Endodermal cell (in vitro differentiated cells): ENCODE measurements around the gene SPOCK1. TPM values are rescaled to one million over a fixed set of nuclear protein-coding genes. Genes with fewer than 3 reads are reported as not detected.
A peak's percentile ranks its signal among the peaks of the same experiment; 100 is the strongest.

Experiments used
- DNase-seq: peaks from one replicate; pipeline ENCODE4 v3.0.0-alpha.2; 2017
- H3K27ac ChIP-seq: 2 replicates; pipeline ENCODE4 v1.5.1; 2013; ENCODE audit warnings: mild to moderate bottlenecking, low read depth, low read length, moderate library complexity
- H3K27me3 ChIP-seq: 2 replicates; pipeline ENCODE4 v1.6.1; 2013; ENCODE audit warnings: mild to moderate bottlenecking, low read length, moderate library complexity; ENCODE audit not compliant: insufficient read depth, control insufficient read depth, poor library complexity, severe bottlenecking
- H3K36me3 ChIP-seq: 2 replicates; pipeline ENCODE4 v1.7.0; 2013; ENCODE audit warnings: mild to moderate bottlenecking, low read length, moderate library complexity; ENCODE audit not compliant: control insufficient read depth, insufficient read depth
- H3K4me1 ChIP-seq: one replicate; pipeline ENCODE4 v1.7.0; 2013; ENCODE audit warnings: low read length; ENCODE audit not compliant: control insufficient read depth, insufficient read depth
- H3K4me3 ChIP-seq: 2 replicates; pipeline ENCODE4 v1.5.1; 2013; ENCODE audit warnings: mild to moderate bottlenecking, low read length, moderate library complexity
- H3K9ac ChIP-seq: 2 replicates; pipeline ENCODE4 v1.6.1; 2013; ENCODE audit warnings: mild to moderate bottlenecking, low read length, moderate library complexity; ENCODE audit not compliant: poor library complexity, severe bottlenecking; ENCODE audit errors: extremely low read depth
- H3K9me3 ChIP-seq: 2 replicates; pipeline ENCODE4 v1.6.1; 2013; ENCODE audit warnings: mild to moderate bottlenecking, low read length, moderate library complexity; ENCODE audit not compliant: control insufficient read depth
- H3K27ac Mint-ChIP-seq: 2 replicates; pipeline ENCODE4 v1.8.0; 2020; ENCODE audit warnings: mixed read lengths
- H3K27me3 Mint-ChIP-seq: 2 replicates; pipeline ENCODE4 v1.8.0; 2021; ENCODE audit warnings: mild to moderate bottlenecking, mixed read lengths; ENCODE audit not compliant: insufficient read depth
- H3K36me3 Mint-ChIP-seq: 2 replicates; pipeline ENCODE4 v1.8.0; 2020; ENCODE audit warnings: low read depth, mixed read lengths
- H3K4me1 Mint-ChIP-seq: 2 replicates; pipeline ENCODE4 v1.8.0; 2020; ENCODE audit warnings: mixed read lengths
- H3K4me3 Mint-ChIP-seq: 2 replicates; pipeline ENCODE4 v1.8.0; 2020; ENCODE audit warnings: mild to moderate bottlenecking, moderate library complexity, mixed read lengths
- H3K9me3 Mint-ChIP-seq: 2 replicates; pipeline ENCODE4 v1.8.0; 2020; ENCODE audit warnings: mild to moderate bottlenecking, mixed read lengths
- WGBS, 2 experiments: methylation state at CpG; one replicate each; pipeline versions ENCODE4 v1.1.5 to v1.1.7; 2013; ENCODE audit warnings: missing lambda C conversion rate in 2 of 2, mixed read lengths in 1 of 2; ENCODE audit not compliant: insufficient coverage in 1 of 2, insufficient read length in 1 of 2; 5-methylcytosine and 5-hydroxymethylcytosine counted together
- total RNA-seq, 2 donors: library from RNA; stranded (reverse); fragmentation: NEBNext Ultra II Directional in 1 of 2; extraction: Animal tissue kit (Norgen Biotek cat#: 25700) in 1 of 2; gene quantifications; 2 replicates in 1 of 2; 3 replicates in 1 of 2; pipeline ENCODE4 v1.2.1, GENCODE V29; 2021
- TF ChIP-seq, protein P1 (sequence below): fragments of 200-600 bp; sonication (generic); conservative IDR thresholded peaks from 2 replicates; pipeline ENCODE4 v1.5.0; 2021; ENCODE audit warnings: antibody characterized with exemption, mild to moderate bottlenecking

The SPOCK1 gene
- total RNA-seq, 2 donors from 2014 or later = 25.8 to 39.8 TPM

DNA sequence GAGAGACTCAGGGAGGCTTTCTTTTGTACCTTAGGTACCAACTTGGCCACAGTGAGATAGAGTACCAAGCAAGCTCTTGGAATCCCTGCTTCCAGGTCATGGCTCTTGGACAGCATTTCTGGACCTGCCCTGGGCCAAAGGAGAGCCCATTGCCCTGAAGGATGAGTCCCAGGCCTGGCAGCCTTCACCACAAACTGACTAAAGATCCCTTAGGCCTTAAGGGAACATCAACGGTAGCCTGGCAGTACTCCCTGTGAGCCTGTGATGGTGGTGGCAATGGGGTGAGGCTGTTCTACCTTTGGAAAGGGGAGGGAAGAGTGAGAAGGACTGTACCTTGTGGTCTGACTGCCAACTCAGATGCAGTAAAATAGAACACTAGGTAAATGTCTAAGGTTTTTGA, 334.6 kb downstream of the SPOCK1 start:
- peaks cover 4% of the 10 kb centered on the region for H3K9me3 Mint-ChIP-seq
- H3K9ac ChIP-seq = no peak overlapping the region
- no peak overlapping the region for H3K4me3 ChIP-seq
- peaks cover 12% of the 10 kb centered on the region for H3K4me1 Mint-ChIP-seq
- H3K27ac ChIP-seq = no peak overlapping the region
- H3K27me3 ChIP-seq = no peaks in the 10 kb centered on the region
- H3K4me3 Mint-ChIP-seq = no peak overlapping the region
- no peaks in the 10 kb centered on the region for H3K4me1 ChIP-seq
- H3K36me3 ChIP-seq = no peaks in the 10 kb centered on the region
- H3K9me3 ChIP-seq = no peaks in the 10 kb centered on the region
- no peaks in the 10 kb centered on the region for H3K36me3 Mint-ChIP-seq
- TF ChIP-seq, protein P1, sequence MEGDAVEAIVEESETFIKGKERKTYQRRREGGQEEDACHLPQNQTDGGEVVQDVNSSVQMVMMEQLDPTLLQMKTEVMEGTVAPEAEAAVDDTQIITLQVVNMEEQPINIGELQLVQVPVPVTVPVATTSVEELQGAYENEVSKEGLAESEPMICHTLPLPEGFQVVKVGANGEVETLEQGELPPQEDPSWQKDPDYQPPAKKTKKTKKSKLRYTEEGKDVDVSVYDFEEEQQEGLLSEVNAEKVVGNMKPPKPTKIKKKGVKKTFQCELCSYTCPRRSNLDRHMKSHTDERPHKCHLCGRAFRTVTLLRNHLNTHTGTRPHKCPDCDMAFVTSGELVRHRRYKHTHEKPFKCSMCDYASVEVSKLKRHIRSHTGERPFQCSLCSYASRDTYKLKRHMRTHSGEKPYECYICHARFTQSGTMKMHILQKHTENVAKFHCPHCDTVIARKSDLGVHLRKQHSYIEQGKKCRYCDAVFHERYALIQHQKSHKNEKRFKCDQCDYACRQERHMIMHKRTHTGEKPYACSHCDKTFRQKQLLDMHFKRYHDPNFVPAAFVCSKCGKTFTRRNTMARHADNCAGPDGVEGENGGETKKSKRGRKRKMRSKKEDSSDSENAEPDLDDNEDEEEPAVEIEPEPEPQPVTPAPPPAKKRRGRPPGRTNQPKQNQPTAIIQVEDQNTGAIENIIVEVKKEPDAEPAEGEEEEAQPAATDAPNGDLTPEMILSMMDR = no peak
- no peak overlapping the region for H3K27ac Mint-ChIP-seq
- WGBS, 2 experiments = 91 to 100% methylated on average over 1 of the region's 1 CpG
- no peaks in the 10 kb centered on the region for H3K27me3 Mint-ChIP-seq
- DNase-seq = no peak

DNA sequence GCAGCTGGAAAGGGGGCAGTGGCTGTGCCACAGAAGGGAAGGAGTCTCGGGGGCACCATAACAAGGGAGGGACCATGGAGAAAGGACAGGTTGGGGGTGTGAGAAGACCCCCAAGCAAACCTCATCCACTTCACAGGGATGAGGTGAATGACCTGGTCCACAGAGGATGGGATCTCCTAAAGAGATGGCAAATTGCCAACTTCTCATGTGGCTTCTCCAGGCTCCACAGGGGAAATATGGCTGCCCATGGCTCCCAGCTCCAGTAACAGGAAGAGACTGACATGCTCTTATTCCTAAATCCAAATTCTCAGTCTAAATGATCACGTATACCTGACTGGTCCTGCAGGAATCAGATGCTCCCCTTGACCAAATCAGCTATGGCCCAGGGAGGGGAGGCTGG, 340.4 kb downstream of the SPOCK1 start:
- peaks cover 4% of the 10 kb centered on the region for H3K9me3 Mint-ChIP-seq
- no peaks in the 10 kb centered on the region for H3K36me3 ChIP-seq
- TF ChIP-seq, protein P1 = no peak
- peaks cover 3% of the 10 kb centered on the region for H3K4me1 Mint-ChIP-seq
- no peak overlapping the region for H3K4me3 Mint-ChIP-seq
- no peak overlapping the region for H3K27ac Mint-ChIP-seq
- H3K27ac ChIP-seq = no peak overlapping the region
- H3K9me3 ChIP-seq = no peaks in the 10 kb centered on the region
- H3K4me3 ChIP-seq = no peak overlapping the region
- H3K9ac ChIP-seq = no peak overlapping the region
- no peaks in the 10 kb centered on the region for H3K36me3 Mint-ChIP-seq
- 95 to 100% methylated on average over 1 to 2 of the region's 2 CpGs for WGBS, 2 experiments
- no peaks in the 10 kb centered on the region for H3K4me1 ChIP-seq
- no peak for DNase-seq
- no peaks in the 10 kb centered on the region for H3K27me3 ChIP-seq
- no peaks in the 10 kb centered on the region for H3K27me3 Mint-ChIP-seq

DNA sequence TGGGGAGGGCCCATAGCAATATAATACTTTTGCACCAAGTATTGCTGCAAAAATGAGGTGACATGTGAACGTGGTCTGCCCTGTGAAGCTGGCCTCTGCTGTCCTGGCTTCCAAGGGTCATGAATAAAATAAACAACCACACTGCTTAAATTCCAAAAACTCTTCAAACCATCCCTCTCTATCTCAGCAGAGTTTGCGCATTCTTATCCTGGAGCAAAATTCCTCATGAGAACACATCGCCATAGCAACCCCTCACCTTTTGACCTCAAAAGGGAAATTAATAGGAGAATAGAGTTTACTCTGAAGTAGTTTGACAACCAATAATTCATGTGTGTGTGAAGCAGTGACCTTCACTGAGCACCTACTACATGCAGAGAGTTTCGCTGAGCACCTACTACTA, 342.9 kb downstream of the SPOCK1 start:
- Histone ChIP-seq H3K4me3 (no peak overlapping the region), H3K9ac (no peak overlapping the region), H3K9me3 (no peaks in the 10 kb centered on the region), H3K27ac (peak overlapping the region; percentile 35), H3K36me3 (no peaks in the 10 kb centered on the region), H3K27me3 (no peaks in the 10 kb centered on the region), H3K4me1 (peaks cover 3% of the 10 kb centered on the region)
- no peak for DNase-seq
- Mint-ChIP-seq H3K4me1 (peaks cover 9% of the 10 kb centered on the region), H3K27ac (no peak overlapping the region), H3K27me3 (no peaks in the 10 kb centered on the region), H3K9me3 (peaks cover 4% of the 10 kb centered on the region), H3K36me3 (no peaks in the 10 kb centered on the region), H3K4me3 (no peak overlapping the region)
- TF ChIP-seq, protein P1 = no peak
- 96 to 100% methylated on average over 2 to 4 of the region's 4 CpGs for WGBS, 2 experiments
